Loucy (cell line): ENCODE measurements around the gene ALOX5AP.

Source experiments
- H2AFZ ChIP-seq: fragments of 200-600 bp; sonication (generic); 2 replicates; pipeline ENCODE4 v1.6.0; 2016; ENCODE audit warnings: antibody characterized with exemption, mild to moderate bottlenecking, low read length, moderate library complexity
- H3F3A ChIP-seq: fragments of 200-600 bp; 2 replicates; pipeline ENCODE4 v1.6.0; 2016; ENCODE audit warnings: antibody characterized with exemption, low read depth, mild to moderate bottlenecking
- H3K27me3 ChIP-seq: fragments of 200-600 bp; sonication (generic); 2 replicates; pipeline ENCODE4 v1.6.1; 2014; ENCODE audit warnings: low read length, mild to moderate bottlenecking; ENCODE audit not compliant: insufficient read depth, poor library complexity, severe bottlenecking
- H3K36me3 ChIP-seq: fragments of 200-600 bp; sonication (generic); 2 replicates; pipeline ENCODE4 v1.6.1; 2016; ENCODE audit warnings: low read length; ENCODE audit not compliant: insufficient read depth
- H3K4me1 ChIP-seq: fragments of 200-600 bp; sonication (generic); 2 replicates; pipeline ENCODE4 v1.5.1; 2014; ENCODE audit warnings: low read length, mild to moderate bottlenecking; ENCODE audit not compliant: insufficient read depth, poor library complexity, severe bottlenecking
- H3K4me2 ChIP-seq: fragments of 200-600 bp; sonication (generic); 2 replicates; pipeline ENCODE4 v1.6.0; 2014; ENCODE audit warnings: antibody characterized with exemption, low read length, low read depth, mild to moderate bottlenecking; ENCODE audit not compliant: poor library complexity, severe bottlenecking
- H3K4me3 ChIP-seq: fragments of 200-600 bp; sonication (generic); 2 replicates; pipeline ENCODE4 v1.5.1; 2014; ENCODE audit warnings: low read length, mild to moderate bottlenecking, mixed read lengths; ENCODE audit not compliant: poor library complexity, severe bottlenecking
- H3K79me2 ChIP-seq: fragments of 200-600 bp; sonication (generic); 2 replicates; pipeline ENCODE4 v1.6.1; 2014; ENCODE audit warnings: low read length; ENCODE audit not compliant: insufficient read depth
- H3K9ac ChIP-seq: fragments of 200-600 bp; sonication (generic); 2 replicates; pipeline ENCODE4 v1.6.0; 2014; ENCODE audit warnings: mild to moderate bottlenecking, low read depth, low read length, moderate library complexity; ENCODE audit not compliant: poor library complexity, severe bottlenecking
- H3K9me2 ChIP-seq: fragments of 200-600 bp; sonication (generic); replicated peaks from 2 replicates; pipeline ENCODE4 v1.6.1; 2016; ENCODE audit warnings: low read depth, low read length, mixed read lengths
- H3K9me3 ChIP-seq: fragments of 200-600 bp; sonication (generic); 2 replicates; pipeline ENCODE4 v1.6.1; 2014; ENCODE audit warnings: mild to moderate bottlenecking, antibody characterized with exemption, low read length, low read depth; ENCODE audit not compliant: insufficient read depth
- H4K20me1 ChIP-seq: fragments of 200-600 bp; sonication (generic); 2 replicates; pipeline ENCODE4 v1.6.0; 2014; ENCODE audit warnings: antibody characterized with exemption, low read length, mild to moderate bottlenecking; ENCODE audit not compliant: insufficient read depth, poor library complexity, severe bottlenecking
- EZH2phosphoT487 ChIP-seq: fragments of 200-600 bp; IDR thresholded peaks from 2 replicates; pipeline ENCODE4 v1.6.1; 2018; ENCODE audit warnings: antibody characterized with exemption, mild to moderate bottlenecking, moderate library complexity, borderline replicate concordance
- TF ChIP-seq, protein P1 (sequence below): fragments of 200-600 bp; sonication (generic); conservative IDR thresholded peaks from 2 replicates; pipeline ENCODE4 v1.5.1; 2014; ENCODE audit warnings: mild to moderate bottlenecking, antibody characterized with exemption, low read length

The ALOX5AP gene

DNA sequence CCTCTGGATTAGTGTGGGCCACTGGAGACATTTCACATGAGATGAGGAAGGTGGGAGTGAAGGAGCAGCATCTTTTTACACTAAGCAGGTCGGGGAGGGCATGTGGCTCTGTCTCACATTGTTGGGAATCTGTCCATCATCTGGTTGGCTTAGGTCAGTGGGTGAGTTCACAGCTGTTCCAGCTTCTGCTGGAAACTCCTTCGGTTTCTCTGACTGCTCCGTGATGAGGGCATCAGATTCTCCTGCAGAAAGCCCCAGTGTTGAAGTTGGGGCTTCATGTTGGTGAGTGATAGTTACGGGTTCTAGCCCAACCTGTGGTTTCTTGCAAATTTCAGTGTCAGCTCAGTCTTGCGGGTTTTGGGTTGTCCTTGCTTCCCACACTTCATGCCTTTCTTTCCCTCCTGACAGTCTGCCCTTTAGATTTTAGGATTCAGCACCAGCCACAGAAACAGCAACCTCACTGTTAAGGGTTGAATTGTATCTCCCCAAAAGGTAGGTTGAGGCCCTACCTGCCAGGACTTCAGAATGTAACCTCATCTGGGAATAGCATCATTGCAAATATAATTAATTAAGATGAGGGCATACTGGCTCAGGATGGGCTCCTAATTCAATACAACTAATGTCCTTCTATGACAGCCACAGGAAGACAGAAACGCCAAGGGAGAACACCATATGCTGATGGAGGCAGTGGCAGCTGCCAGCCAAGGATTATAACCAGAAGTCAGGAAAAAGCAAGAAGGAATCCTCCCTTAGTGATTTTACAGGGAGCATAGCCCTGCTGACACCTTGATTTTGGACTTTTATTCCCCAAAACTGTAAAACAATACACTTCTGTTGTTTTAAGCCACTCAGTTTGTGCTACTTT is 7.6 kb upstream of the ALOX5AP start:
- Histone ChIP-seq H2AFZ (no peak overlapping the region), H4K20me1 (no peaks in the 10 kb centered on the region), H3K4me2 (no peak overlapping the region), H3K9me2 (no peaks in the 10 kb centered on the region), H3K36me3 (no peaks in the 10 kb centered on the region), H3K27me3 (no peaks in the 10 kb centered on the region), H3F3A (no peaks in the 10 kb centered on the region), H3K9me3 (no peaks in the 10 kb centered on the region), H3K79me2 (no peaks in the 10 kb centered on the region), H3K4me1 (no peaks in the 10 kb centered on the region), H3K9ac (no peak overlapping the region), H3K4me3 (no peak overlapping the region)
- TF ChIP-seq, protein P1, sequence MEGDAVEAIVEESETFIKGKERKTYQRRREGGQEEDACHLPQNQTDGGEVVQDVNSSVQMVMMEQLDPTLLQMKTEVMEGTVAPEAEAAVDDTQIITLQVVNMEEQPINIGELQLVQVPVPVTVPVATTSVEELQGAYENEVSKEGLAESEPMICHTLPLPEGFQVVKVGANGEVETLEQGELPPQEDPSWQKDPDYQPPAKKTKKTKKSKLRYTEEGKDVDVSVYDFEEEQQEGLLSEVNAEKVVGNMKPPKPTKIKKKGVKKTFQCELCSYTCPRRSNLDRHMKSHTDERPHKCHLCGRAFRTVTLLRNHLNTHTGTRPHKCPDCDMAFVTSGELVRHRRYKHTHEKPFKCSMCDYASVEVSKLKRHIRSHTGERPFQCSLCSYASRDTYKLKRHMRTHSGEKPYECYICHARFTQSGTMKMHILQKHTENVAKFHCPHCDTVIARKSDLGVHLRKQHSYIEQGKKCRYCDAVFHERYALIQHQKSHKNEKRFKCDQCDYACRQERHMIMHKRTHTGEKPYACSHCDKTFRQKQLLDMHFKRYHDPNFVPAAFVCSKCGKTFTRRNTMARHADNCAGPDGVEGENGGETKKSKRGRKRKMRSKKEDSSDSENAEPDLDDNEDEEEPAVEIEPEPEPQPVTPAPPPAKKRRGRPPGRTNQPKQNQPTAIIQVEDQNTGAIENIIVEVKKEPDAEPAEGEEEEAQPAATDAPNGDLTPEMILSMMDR = no peak
- TF ChIP-seq EZH2phosphoT487 = no peak

DNA sequence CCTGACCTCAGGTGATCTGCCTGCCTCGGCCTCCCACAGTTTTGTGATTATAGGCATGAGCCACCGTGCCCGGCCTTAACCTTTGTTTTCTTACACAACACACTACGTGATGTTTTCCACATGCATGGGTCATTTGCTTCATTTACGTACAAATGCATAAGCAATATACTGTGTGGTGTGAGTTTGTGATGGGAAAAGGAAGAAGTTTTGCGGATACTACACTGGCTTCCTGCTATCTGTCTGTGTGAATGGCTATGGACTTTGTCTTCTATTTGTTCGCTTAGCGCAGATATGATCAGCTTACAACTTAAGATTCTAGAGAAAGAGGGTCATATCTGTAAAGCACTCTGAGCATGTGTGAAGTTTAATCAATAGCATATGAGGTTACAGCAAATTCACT is 5.5 kb upstream of the ALOX5AP start:
- H3F3A ChIP-seq = no peaks in the 10 kb centered on the region
- H3K36me3 ChIP-seq = no peaks in the 10 kb centered on the region
- no peak overlapping the region for H3K4me3 ChIP-seq
- peaks cover 1% of the 10 kb centered on the region; the same call in 1 of the 2 replicates for H3K79me2 ChIP-seq
- no peaks in the 10 kb centered on the region for H3K9me2 ChIP-seq
- H3K9me3 ChIP-seq = no peaks in the 10 kb centered on the region
- no peak overlapping the region for H3K9ac ChIP-seq
- peaks cover 6% of the 10 kb centered on the region for H3K4me1 ChIP-seq
- no peak for TF ChIP-seq EZH2phosphoT487
- TF ChIP-seq, protein P1 = no peak
- H3K27me3 ChIP-seq = no peaks in the 10 kb centered on the region
- H2AFZ ChIP-seq = no peak overlapping the region
- no peak overlapping the region for H3K4me2 ChIP-seq
- no peaks in the 10 kb centered on the region for H4K20me1 ChIP-seq

DNA sequence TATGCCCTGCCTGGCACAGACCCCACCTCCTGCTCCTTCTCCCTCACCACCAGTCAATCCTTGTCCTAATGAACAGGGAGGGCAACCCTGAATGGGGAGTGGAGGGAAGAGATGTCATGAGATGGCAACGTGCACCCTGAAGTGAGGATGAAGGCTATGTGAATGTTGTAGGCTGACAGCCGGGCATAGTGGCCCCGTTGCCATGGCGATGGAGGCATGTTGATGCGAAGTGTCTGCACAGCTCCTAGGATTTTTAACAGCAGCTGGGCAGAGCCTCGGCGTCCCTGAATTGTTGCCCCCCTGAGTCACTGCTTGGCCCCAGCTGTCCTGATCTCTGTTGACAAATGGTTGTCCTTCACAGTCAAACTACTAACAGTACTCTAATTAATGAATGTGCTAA is 4.8 kb upstream of the ALOX5AP start:
- Histone ChIP-seq H3K9me2 (no peaks in the 10 kb centered on the region), H3K4me1 (peaks cover 13% of the 10 kb centered on the region), H2AFZ (no peak overlapping the region), H3K27me3 (no peaks in the 10 kb centered on the region), H3K36me3 (no peaks in the 10 kb centered on the region), H3K4me2 (no peak overlapping the region), H4K20me1 (no peaks in the 10 kb centered on the region), H3K4me3 (no peak overlapping the region), H3F3A (no peaks in the 10 kb centered on the region), H3K79me2 (peaks cover 9% of the 10 kb centered on the region), H3K9ac (no peak overlapping the region), H3K9me3 (no peaks in the 10 kb centered on the region)
- no peak for TF ChIP-seq EZH2phosphoT487
- TF ChIP-seq, protein P1 = no peak
